Measurements from ENCODE around the gene METTL9. TPM values are rescaled to one million over a fixed set of nuclear protein-coding genes. Genes with fewer than 3 reads are reported as not detected.

METTL9 gene
- total RNA-seq, 1 experiment from 2014 or later: 41.4 TPM

- H3K4me3 ChIP-seq (replicated peaks in 1 of 2; ENCODE audit: low read depth in 1 of 2, low read length in 2 of 2): no peak overlapping the region
- RAD21 ChIA-PET (ENCODE audit: low non-redundant PET in 1 of 2, low total read pairs in 2 of 2, uncharacterized antibody in 2 of 2, unreplicated experiment in 2 of 2): no interaction called here
- H3K4me1 ChIP-seq (ENCODE audit: control insufficient read depth in 1 of 2, insufficient read depth in 2 of 2, low read length in 2 of 2): no peaks in the 10 kb centered on the region
- intact Hi-C loops (cut with micrococcal nuclease): no loop called here
- H3K4me2 ChIP-seq (ENCODE audit: low read length): no peak overlapping the region
- H3K9me2 ChIP-seq (ENCODE audit: insufficient read depth): no peaks in the 10 kb centered on the region
- no TSS peak for BruUV-seq (replicated peaks)
- no peak overlapping the region for H3K9ac ChIP-seq (ENCODE audit: low read length)
- H3K79me2 ChIP-seq (ENCODE audit: insufficient read depth, low read length): no peaks in the 10 kb centered on the region
- POLR2A ChIA-PET: no interaction called here
- no peak for ATAC-seq
- no peak overlapping the region for H2AFZ ChIP-seq (ENCODE audit: low read depth, low read length, poor library complexity, severe bottlenecking)
- H3K9me3 ChIP-seq (ENCODE audit: control insufficient read depth in 1 of 2, insufficient read depth in 1 of 2, low read depth in 1 of 2, low read length in 2 of 2): no peaks in the 10 kb centered on the region
- no peak for TF ChIP-seq CEBPB (IDR thresholded peaks at IDR 0.05; ENCODE audit: low read depth)
- TF ChIP-seq SRF (IDR thresholded peaks at IDR 0.05; ENCODE audit: low read depth): no peak
- no peak for DNase-seq (ENCODE audit: low read depth, low spot score)
- no peak overlapping the region for H3K27ac ChIP-seq (ENCODE audit: low read depth, low read length)
- CTCF ChIA-PET: no interaction called here
- no peaks in the 10 kb centered on the region for H3K36me3 ChIP-seq (ENCODE audit: control insufficient read depth in 1 of 2, insufficient read depth in 2 of 2, low read length in 2 of 2)
- H3K27me3 ChIP-seq (ENCODE audit: insufficient read depth, low read length): no peaks in the 10 kb centered on the region
- no peaks in the 10 kb centered on the region for H4K20me1 ChIP-seq (ENCODE audit: insufficient read depth)
Measured at GRCh38 chr16:21703156-21703555, 103.8 kb downstream of the METTL9 start.

- no peak for ATAC-seq
- Histone ChIP-seq H3K4me3 (replicated peaks in 1 of 2; ENCODE audit: low read depth in 1 of 2, low read length in 2 of 2) (no peak overlapping the region), H3K4me1 (ENCODE audit: control insufficient read depth in 1 of 2, insufficient read depth in 2 of 2, low read length in 2 of 2) (0 out of 4 replicates have a peak, but pooled peaks cover 0 to 2% of the 10 kb centered on the region in 2 experiments), H3K9me3 (ENCODE audit: control insufficient read depth in 1 of 2, insufficient read depth in 1 of 2, low read depth in 1 of 2, low read length in 2 of 2) (no peaks in the 10 kb centered on the region), H3K4me2 (ENCODE audit: low read length) (no peak overlapping the region), H3K79me2 (ENCODE audit: insufficient read depth, low read length) (no peaks in the 10 kb centered on the region), H2AFZ (ENCODE audit: low read depth, low read length, poor library complexity, severe bottlenecking) (no peak overlapping the region), H3K9me2 (ENCODE audit: insufficient read depth) (no peaks in the 10 kb centered on the region), H3K27ac (ENCODE audit: low read depth, low read length) (no peak overlapping the region), H3K27me3 (ENCODE audit: insufficient read depth, low read length) (no peaks in the 10 kb centered on the region), H3K36me3 (ENCODE audit: control insufficient read depth in 1 of 2, insufficient read depth in 2 of 2, low read length in 2 of 2) (no peaks in the 10 kb centered on the region), H3K9ac (ENCODE audit: low read length) (no peak overlapping the region), H4K20me1 (ENCODE audit: insufficient read depth) (no peaks in the 10 kb centered on the region)
- DNase-seq (ENCODE audit: low read depth, low spot score): no peak
- ChIA-PET POLR2A (no interaction called here), CTCF (no interaction called here), RAD21 (ENCODE audit: low non-redundant PET in 1 of 2, low total read pairs in 2 of 2, uncharacterized antibody in 2 of 2, unreplicated experiment in 2 of 2) (no interaction called here)
- no TSS peak for BruUV-seq (replicated peaks)
- TF ChIP-seq RAD21 (IDR thresholded peaks at IDR 0.05; ENCODE audit: low read depth) (no peak), MAX (IDR thresholded peaks at IDR 0.05) (no peak), EZH2phosphoT487 (IDR thresholded peaks at IDR 0.05; ENCODE audit: borderline replicate concordance) (no peak), REST (IDR thresholded peaks at IDR 0.05; ENCODE audit: low read depth) (no peak), SRF (IDR thresholded peaks at IDR 0.05; ENCODE audit: low read depth) (no peak), EGR1 (IDR thresholded peaks at IDR 0.05; ENCODE audit: low read depth) (no peak), POLR2A (IDR thresholded peaks at IDR 0.05; ENCODE audit: borderline replicate concordance, extremely low read depth, insufficient read depth, insufficient read length) (no peak), ATF3 (IDR thresholded peaks at IDR 0.05) (no peak), YY1 (IDR thresholded peaks at IDR 0.05; ENCODE audit: extremely low read depth, insufficient replicate concordance, low read depth, low read length) (no peak), ZFX (IDR thresholded peaks at IDR 0.05) (no peak), JUND (IDR thresholded peaks at IDR 0.05) (no peak)
- intact Hi-C loops (cut with micrococcal nuclease): no loop called here
Measured at GRCh38 chr16:21703589-21704174, 104.3 kb downstream of the METTL9 start.
